Hepatic stellate cell (primary cell): ENCODE results near the gene PTPN14.
"Not testable (repeated sequence)": the region's sequence is repeated elsewhere in the genome, so short reads cannot be mapped to it uniquely, and the experiment has no call there.

Experiments used
- DNase-seq: peaks from one replicate; pipeline ENCODE4 v3.0.0; 2011; ENCODE audit warnings: low spot score

The PTPN14 gene

DNA sequence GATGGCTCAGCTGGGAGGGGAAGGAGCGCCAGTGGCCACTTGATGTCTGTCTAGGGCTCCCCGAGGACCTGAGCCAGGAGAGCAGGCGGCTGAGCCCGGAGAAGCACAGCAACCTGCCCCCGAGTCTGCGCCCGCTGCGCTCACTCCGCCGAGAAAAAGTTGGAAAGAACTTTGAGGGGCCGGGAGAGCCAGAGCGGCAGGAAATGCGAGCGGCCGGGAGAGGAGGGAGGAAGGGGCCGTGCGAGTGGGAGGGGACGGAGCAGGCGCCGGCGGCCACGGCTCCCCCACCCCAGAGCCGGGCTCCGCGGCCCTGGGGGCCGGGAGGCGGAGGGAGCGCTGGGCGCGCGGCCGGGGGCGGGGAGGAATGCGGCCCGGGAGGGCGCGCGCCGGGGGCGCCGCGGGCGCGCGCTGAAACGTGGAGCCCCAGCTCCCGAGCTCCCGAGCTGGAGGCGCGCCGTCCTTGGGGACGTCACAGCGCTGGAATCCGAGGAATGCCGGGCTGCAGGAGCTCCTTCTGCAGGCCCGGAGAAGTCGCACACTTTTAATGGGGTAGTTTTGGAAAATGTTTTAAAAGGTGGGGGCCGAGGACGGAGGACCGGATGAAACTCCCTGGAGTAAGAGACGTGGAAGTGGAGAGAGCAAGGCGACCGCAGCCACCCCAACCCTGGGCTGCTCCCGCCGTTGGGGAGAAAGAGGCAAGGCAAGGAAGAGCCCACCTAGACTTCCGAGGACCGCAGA is at the start of gene PTPN14:
TSS of gene PTPN14 (minus strand) at position 167 of the 738 bp plus-strand sequence. CDS start 86,799 bp downstream, outside the sequence.
- DNase-seq: peak; percentile 94

DNA sequence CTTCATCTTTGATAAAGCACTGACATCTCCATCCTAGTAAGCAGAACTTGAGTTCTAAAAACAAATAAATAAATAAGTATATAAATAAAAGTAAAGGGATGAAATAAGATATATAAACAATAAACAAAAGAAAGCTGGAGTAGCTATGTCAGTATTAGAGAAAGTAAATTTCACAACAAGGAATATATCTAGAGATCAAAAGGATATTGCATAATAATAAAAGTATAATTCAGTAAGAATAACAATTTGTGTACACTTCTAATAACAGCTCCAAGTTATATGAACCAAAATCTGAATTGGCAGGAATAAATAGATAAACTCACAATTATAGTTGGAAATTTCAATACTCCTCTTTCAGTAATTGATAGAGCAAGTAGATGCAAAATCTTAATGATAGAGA is 41.8 kb upstream of the PTPN14 start:
- no peak for DNase-seq

DNA sequence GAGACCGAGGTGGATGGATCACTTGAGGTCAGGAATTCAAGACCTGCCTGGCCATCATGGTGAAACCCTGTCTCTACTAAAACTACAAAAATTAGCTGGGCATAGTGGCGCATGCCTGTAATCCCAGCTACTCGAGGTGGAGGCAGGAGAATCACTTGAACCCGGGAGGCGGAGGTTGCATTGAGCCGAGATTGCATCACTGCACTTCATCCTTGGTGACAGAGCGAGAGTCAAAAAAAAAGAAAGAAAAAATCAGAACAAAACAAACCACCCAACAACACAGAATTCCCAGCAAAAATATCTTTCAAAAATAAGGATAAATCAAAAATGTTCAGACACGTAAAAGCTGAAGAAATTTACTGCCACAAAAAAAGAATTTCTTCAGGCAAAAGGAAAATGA is 40.5 kb upstream of the PTPN14 start:
- DNase-seq: not testable (repeated sequence)

DNA sequence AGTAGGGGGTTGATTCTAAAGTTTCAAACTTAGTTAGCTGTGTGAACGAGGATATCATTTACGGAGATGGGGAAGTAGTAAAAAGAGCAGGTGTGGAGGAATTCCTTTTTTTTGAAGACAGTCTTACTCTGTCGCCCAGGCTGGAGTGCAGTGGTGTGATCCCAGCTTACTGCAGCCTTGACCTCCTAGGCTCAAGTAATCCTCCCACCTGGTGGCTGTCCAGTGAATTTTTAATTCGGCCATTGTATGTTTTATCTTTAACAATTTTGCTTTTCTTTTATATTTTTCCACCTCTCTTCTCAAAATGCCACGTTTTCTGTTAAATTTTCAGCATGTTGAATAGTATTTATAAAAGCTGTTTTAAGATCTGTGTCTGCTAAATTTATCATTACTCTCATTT is 39.3 kb upstream of the PTPN14 start:
- no peak for DNase-seq

DNA sequence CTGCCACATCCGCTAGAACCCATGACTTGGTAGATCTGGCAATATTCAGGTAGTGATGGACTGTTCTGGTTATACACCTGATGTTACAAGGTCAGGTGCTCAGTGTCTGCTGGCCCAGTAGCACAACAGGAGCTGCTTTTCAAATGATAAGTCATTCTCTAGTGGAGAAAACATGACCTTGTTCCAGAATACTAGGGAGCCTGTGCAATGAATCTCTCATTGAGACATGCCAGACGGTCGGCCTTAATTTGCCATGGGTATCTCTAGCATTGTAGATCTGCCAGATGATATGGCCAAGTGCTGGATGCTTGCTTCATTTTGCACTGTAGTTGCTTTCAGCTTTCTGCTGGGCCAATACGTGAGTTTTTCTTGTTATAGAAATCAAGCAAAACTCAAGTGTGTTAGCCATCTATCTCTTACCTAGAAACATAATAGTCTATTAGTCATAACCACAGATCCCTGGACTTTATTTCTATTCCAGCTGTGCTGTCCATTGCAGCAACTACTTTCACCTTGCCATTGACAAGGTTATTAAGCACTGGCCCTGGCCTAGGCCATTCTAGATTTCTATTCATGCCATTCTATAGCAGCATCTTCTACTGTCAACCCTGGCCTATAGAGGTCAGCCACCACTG is 37.7 kb upstream of the PTPN14 start:
- no peak for DNase-seq

DNA sequence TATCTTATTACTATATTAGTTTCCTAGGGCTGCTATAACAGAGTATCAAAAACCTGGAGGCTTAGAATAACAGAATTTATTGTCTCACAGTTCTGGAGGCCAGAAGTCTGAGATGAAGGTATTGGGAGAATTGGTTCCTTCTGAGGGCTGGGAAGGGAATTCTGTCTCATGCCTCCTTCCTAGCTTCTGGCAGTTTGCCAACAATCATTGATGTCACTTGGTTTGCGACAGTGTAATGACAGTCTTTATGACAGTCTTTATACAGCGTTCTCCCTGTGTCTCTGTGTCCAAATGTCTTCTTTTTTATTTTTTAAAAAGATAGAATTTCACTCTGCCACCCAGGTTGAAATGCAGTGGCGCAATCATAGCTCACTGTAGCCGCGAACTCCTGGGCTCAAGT is 35.8 kb upstream of the PTPN14 start:
- no peak for DNase-seq

DNA sequence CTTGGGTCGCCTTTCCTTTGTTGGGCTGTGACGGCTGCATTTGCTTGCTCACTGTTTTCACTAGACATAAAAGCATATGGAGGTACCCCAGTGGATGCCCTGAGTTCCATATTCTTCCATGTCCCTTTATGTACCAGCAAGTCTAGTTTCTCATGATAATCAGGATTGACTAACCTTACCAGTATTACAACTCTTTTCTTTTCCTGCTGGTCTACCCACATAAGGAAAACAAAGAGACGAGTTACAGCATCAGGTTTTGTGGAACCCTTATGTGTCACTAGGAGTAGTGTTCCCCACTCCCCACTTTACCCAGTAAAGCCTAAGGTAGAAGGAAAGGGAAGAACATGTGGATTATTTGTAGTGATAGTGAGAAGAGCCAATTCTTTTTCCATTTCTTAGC is 35.2 kb upstream of the PTPN14 start:
- no peak for DNase-seq

DNA sequence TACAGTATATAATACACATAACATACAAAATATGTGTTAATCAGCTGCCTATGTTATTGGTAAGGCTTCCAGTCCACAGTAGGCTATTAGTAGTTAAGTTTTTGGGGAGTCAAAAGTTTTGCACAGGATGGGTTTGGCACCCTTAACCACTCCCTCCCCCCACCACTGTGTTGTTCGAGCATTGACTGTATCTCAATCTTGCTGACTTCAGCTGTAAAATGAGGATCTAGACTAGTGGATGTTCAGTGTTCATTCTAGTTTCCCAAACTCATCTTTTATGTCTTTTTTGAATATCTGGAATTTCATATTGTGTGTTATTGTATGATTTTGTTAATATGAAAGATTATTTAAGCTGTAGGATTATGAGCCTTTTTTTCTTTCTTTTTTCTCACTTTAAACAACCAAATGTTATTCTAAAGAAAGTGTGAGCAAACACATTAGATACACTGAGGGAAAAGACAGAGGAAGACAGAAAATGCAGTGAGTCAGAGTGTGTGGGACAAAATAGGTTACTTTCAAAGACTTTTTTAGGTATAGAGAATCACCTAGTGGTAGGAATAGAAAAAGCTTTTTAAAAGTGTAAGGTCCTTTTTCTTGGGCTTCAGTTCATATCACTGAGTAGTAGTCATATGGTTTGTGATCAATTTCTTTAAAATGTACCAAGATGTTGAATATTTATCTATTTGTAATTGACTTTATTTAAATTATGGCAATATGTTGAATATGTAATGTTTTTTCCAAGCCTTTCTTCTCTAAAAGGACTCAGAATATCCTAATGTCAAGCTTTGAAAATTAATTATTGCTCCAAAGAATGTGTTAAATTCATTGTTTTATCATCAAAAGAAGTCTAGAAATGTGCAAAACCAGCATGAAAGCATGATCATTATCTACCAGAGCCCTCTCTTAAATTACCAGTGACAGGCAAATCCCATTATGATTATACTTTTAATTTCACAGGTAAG is 33.7 kb upstream of the PTPN14 start:
- peak; percentile 11 for DNase-seq

DNA sequence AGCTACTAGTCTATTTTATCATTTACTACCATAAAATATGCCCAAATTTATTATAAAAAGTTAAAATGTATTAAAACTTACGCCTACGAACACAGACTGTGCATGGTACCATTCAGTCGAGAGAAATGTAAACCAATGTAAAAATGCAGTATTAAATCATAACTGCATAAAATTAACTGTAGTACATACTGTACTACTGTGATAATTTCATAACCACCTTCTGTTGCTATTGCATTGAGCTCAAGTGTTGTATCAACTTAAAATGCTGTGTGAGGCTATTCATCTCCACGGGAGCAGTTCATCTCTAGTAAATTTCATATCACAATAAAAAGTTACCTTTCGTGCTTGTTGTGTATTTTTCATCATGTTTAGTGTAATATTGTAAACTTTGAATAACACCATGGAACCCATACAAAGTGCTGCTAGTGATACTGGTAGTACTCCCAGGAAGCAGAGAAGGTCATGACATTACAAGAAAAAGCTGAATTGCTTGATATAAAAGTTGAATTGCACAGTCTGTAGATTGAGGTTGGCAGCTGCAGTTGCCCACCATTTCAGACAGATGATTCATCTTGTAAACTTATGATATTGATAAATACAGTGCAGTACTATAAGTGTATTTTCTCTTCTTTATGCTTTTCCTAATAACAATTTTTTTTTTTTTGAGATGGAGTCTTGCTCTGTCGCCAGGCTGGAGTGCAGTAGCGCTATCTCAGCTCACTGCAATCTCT is 32.6 kb upstream of the PTPN14 start:
- no peak for DNase-seq

DNA sequence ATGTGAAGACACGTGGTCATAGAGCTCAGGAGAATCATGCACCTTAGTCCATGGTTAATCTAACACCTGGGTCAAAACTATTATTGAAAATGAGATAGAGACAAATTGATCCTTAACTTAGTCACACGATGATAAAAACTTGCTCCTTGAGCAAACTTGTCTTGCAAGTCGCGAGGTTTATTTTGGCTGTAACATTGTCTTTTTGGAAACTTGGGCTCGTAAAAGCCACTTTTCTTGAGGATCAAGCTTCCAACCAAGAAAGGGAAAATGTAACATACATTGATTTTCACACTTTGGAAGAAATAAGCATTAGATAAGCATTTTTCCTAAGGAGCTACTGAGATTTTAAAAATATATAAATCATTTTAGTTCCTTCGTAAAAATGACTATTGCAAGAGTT is 31.7 kb upstream of the PTPN14 start:
- DNase-seq: no peak

DNA sequence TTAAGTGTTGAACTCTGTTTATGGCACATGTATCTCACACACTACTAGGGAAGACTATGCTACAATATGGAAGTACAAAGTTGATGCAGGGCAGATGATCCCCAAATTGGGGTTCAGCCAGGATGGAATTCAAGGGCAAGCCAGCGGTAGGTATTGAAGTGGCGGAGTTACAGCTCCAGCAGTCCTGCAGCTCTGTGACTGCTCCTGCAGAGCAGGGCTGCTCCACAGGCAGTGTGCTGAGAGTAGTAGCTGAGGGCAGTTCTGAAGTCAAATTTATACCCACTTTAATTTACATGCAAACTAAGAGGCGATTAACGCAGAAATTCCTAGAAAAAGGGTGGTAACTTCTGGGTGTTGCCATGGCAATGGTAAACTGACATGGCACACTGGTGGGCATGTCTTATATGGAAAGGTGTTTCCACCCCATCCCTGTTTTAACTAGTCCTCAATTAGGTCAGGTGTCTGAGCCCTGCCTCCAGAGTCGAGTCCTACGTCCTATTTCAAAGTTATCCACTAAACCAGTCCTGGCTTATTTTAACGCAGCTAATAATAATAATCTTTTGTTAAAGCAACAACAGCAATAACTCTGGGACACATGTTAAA is 31.0 kb upstream of the PTPN14 start:
- no peak for DNase-seq

DNA sequence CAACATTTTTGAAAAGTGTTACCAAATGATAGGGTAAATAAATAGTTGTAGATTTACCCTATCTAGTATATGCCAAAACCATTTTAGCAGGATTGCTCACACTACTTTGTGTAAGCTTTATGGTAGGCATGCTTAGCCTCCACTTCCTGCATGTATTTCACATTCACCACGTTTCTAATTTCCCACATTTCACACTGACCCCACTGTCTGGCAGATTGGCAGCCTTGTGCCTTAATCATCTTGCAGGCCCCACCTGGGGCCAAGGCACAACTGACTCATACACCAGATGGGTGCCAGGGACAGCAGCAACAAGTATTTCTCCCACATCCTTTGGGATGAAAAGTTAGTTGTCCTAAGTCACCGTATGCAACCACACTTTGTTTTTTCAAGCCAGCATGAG is 30.4 kb upstream of the PTPN14 start:
- no peak for DNase-seq

DNA sequence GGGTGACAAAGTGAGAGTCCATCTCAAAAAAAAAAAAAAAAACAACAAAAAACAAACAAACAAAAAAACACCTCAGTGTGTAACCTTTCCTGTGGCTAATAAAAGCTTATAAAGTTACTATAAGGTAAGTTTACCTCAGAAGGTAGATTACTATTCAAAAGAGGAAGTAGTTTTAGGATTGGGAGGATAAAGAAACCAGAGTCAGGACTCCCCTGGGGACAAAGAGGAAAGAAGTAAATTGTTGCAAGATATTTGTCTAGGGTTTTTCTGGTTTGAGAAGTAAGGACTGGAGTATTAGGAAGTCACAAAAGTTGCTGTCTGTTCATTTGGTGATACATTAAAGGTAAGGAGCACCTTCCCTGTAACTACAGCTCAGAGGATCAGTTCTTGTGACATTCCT is 27.8 kb upstream of the PTPN14 start:
- no peak for DNase-seq

DNA sequence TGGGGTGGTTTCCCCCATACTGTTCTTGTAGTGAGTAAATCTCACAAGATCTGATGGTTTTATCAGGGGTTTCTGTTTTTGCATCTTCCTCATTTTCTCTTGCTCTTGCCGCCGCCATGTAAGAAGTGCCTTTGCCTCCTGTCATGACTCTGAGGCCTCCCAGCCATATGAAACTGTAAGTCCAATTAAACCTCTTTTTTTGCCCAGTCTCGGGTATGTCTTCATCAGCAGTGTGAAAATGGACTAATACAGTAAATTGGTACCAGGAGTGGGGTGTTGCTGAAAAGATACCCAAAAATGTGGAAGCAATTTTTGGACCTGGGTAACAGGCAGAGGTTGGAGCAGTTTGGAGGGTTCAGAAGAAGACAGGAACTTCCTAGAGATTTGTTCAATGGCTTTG is 24.7 kb upstream of the PTPN14 start:
- DNase-seq: not testable (repeated sequence)

DNA sequence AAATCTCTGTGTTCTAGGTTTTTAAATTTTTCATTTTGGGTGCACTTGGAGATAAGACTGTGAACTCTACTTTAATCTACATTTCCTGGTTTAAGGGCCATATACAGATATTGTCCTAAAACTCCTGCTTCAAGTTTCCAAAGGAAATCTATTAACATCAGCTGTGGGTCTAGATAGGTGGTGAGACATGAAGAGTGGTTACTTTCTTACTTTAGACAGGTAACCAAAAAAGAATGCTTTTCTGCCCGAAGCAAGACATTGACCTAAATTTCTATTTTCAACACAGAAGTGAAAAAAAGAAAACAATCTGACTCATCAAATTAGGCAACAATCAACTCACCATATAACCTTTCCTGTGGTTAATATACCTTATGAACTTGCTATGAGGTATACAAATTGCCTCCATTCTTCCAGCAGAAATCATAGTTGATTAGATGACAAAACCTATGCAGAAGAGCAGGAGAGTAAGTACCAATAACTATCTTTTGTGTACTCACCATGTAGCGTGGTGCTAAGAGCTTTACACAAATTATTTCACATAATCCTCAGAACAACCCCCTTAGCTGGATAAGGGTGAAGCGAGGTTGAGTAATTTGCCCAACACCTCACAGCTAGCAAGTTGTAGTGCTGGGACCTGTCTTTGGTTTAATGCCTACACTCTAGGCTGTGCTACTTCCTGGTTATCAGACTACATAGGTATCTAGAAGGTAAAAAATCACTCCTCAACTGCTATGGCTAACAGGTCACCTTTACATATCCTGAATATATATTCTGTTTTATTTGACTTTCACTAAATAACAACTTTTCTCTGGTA is 23.4 kb upstream of the PTPN14 start:
- DNase-seq: no peak

DNA sequence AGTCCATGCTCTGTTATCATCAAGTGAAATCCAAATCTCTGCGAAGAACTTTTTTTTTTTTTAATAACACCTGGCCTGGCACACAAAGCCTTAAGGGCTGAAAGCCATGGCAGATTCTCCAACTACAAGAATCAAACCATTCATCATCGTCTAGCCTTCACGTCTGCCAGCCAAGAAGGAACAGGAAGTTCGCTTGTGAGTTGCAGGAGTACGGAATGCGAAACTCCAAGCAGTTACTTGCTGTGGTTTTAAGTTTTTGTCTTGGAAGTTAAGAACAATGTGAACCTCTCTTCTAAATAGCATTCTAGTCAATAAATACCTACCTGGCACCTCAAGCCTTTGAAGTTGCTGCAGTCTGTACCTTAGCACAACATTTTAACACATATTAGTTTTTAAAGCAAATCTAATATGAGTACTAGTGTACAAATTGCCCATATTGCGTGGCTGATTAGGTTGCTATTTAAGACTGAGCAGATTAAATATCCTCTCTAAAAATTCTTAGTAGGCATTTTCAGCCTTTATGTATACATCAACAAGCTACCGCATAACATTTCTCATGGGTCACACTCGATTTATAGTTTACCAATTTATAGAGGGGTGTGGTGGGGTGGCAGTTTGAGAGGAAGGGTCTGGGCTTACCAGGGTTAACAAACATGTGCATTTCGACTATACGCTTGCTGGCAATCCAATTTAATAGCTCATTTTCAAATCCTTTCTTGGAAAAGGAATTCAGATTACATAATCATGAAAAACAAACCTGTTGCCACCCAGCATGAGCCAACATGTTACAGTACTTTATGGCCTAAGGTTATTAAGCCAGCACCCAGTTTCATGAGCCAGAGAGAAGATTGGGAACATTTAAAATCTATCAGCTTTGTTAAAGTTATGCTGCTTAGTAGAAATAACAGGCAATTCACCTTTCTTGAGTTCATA is 22.2 kb upstream of the PTPN14 start:
- no peak for DNase-seq

DNA sequence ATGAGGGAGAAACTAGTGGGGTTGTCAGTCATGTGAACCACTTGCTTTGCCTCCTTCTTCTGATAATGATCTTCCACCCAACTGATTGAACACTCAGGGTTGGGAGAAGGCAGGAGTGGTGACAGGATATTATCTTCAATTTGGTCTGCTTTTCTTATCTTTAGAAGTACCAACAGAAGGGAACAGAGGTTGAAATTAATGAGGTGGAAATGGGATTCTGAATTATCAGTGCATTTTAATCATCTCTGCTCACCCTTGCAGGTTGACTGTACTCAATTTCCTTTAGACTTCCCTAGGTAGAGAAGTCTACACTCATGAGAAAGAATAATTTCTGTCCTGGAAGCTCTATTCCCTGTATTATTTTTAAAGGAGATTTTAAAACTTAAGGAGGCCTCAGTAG is 19.9 kb upstream of the PTPN14 start:
- no peak for DNase-seq

DNA sequence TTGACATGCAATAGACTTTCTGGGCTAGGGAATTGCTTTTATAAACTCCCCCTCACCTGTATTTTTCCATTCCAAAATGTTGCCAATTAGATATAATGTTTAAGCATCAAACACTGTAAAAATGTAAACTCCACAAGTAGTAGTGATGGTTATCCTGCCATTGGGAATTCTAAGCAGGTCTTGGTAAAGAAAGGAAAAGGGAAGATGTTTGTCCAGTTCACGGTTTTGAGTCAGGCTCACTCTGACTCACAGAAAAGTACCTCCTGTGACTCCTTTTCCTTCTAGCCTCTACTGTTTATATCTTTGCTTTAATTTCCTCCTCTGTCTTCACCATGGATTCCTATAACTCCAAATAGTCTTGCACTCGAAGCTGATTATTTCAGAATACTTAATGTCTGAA is 19.0 kb upstream of the PTPN14 start:
- no peak for DNase-seq

DNA sequence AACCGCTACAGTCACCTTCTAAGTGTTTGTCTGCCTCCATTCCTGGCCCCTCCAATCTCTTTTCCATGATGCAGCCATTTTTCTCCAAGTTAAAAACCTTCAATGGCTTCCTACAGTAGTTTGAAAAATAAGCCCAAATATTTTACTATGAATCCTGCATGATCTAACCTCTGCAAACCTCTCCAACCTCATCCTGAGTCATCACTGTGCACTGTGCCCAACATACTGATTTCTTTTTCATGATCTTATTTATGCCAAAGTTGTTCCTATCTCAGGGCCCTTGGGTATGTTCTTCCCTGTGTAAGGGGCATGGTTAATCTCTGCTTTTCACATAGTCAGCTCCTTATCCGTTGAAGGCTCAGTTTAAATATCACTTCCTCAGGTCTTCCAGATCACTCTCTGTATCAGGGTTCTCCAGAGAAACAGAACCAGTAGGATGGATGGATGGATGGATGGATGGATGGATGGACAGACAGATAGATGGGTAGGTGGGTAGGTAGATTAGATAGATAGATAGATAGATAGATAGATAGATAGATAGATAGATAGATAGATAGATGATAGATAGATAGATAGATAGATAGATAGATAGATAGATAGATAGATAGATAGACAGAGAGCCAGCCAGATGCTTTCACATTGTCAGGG is 18.1 kb upstream of the PTPN14 start:
- no peak for DNase-seq
